IPS-15b (cell line): ENCODE results near the gene FZR1.
"Not testable (repeated sequence)": the region's sequence is repeated elsewhere in the genome, so short reads cannot be mapped to it uniquely, and the experiment has no call there.

Source experiments
- H3K27me3 ChIP-seq: one replicate; pipeline ENCODE4 v1.6.1; 2013; ENCODE audit warnings: low read length; ENCODE audit not compliant: control insufficient read depth, insufficient read depth
- H3K36me3 ChIP-seq: one replicate; pipeline ENCODE4 v1.6.1; 2013; ENCODE audit warnings: low read length; ENCODE audit not compliant: control insufficient read depth, insufficient read depth
- H3K4me1 ChIP-seq: one replicate; pipeline ENCODE4 v1.6.1; 2013; ENCODE audit warnings: mild to moderate bottlenecking, low read length; ENCODE audit not compliant: control insufficient read depth, insufficient read depth
- H3K4me3 ChIP-seq: one replicate; pipeline ENCODE4 v1.5.1; 2013; ENCODE audit warnings: low read depth, low read length
- H3K9ac ChIP-seq: one replicate; pipeline ENCODE4 v1.6.1; 2013; ENCODE audit warnings: low read depth, mild to moderate bottlenecking, low read length
- H3K9me3 ChIP-seq: one replicate; pipeline ENCODE4 v1.6.1; 2013; ENCODE audit warnings: mild to moderate bottlenecking, low read length; ENCODE audit not compliant: control insufficient read depth, insufficient read depth

Gene FZR1

DNA sequence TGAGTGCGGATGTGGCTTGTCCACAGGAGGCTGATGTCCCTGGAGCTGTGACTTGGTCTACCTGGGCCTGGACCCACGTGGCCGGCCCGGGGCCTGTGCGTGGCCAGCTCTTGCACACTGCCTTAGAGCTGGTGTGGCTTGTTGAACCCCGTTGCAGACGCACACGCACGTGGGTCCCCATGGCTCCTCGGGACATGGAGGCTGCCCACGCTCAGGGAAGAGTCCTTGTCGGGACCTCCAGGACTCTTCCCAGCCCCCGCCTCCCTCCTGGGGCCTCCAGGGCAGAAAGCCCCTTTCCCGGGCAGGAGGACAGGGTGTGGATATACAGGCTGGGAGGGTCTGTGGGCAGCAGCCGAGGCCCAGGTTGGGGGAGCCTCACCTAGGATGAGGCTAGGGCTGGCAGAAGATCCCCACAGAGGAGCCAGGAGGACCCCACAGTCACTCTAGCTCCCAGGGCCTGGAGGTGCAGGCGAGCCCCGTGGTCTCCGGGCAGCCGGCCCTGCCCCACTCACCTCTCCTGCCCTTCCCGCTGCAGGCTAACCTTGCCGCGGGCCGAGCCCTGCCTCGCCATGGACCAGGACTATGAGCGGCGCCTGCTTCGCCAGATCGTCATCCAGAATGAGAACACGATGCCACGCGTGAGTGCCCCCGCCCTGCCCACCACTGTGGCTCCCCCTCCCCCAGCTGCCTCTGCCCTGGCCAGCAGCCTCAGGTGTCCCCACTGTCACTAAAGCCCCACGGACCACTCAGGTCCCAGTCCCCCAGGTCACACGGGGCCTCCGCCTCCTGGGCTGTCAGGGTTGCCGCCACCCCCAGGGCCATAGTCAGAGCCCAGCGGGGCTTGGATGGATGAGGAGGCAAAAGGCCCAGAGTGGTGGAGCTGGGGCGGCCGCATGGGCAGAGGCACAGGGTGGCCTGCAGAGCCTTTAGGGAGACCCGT is 16.6 kb downstream of the FZR1 start:
- Histone ChIP-seq H3K36me3 (peaks cover 39% of the 10 kb centered on the region), H3K9me3 (no peaks in the 10 kb centered on the region), H3K27me3 (no peaks in the 10 kb centered on the region), H3K4me1 (peaks cover 5% of the 10 kb centered on the region), H3K4me3 (no peak overlapping the region), H3K9ac (no peak overlapping the region)

- Histone ChIP-seq H3K9me3 (no peaks in the 10 kb centered on the region), H3K4me1 (peaks cover 4% of the 10 kb centered on the region), H3K36me3 (peaks cover 46% of the 10 kb centered on the region), H3K4me3 (no peak overlapping the region), H3K27me3 (no peaks in the 10 kb centered on the region), H3K9ac (no peak overlapping the region)
Measured at GRCh38 chr19:3523361-3524077, 17.4 kb downstream of the FZR1 start.

DNA sequence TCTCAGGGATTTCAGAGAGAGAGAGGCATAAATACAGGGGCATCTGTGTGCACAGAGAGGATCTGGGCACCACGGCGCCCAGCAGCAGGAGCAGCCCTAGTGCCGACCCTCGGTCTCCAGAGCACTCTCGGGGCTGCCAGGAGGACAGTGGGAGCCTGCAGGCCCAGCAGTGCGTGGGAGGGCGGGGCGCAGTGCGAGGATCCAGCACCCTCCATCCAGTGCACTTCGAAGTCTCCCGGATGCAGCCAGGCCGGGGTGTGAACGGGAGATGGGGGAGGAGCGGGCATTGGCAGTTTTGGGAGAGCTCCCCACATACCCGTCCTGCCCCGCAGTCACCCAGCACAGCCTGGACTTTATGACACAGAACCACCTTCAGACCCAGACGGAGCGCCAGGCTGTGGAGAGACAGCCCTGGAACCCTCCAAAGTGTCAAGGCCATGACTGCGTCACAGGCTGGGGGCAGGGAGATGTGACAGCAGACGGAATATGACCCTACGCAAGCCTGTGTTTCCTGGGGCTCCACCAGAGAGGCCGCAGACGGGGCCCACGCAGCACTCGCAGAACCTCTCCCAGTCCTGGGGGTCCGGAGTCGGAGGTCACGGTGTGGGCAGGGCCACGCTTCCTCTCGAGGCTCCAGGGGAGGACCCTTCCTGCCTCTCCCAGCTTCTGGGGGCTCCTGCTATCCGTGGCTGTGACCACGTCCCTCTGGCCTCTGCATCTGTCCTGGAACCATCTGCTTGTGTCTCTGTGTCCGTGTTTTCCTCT is 18.1 kb downstream of the FZR1 start:
- no peaks in the 10 kb centered on the region for H3K9me3 ChIP-seq
- no peaks in the 10 kb centered on the region for H3K27me3 ChIP-seq
- H3K4me1 ChIP-seq = no peaks in the 10 kb centered on the region
- no peak overlapping the region for H3K4me3 ChIP-seq
- H3K36me3 ChIP-seq = peaks cover 44% of the 10 kb centered on the region
- H3K9ac ChIP-seq = no peak overlapping the region

DNA sequence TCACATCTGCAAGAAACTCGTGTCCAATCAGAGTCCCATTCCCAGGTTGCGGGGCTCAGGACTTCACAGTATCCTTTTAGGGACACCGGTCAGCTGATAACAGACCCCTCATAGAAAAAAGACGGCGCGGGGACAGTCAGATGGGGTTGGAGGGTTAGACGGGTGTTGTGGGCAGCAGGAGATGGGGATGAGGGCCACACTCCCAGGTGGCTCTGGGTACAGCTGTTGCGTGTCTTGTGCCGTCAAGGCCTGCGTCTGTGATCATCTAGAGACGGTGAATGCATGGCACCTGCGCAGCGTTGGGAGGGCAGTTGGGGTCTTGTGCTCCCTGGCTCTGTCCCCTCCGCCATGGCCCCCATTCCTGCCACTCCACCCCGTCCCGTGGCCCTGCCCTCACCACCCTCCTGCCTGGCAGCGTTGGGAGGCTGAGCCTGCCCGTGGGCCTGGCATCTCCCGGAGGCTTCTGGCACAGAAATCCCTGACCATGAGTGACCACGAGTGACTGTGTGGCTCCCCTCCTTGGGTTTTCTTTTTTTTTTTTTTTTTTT is 18.9 kb downstream of the FZR1 start:
- Histone ChIP-seq H3K36me3 (peaks cover 42% of the 10 kb centered on the region), H3K27me3 (no peaks in the 10 kb centered on the region), H3K9me3 (no peaks in the 10 kb centered on the region), H3K4me3 (no peak overlapping the region), H3K9ac (no peak overlapping the region), H3K4me1 (no peaks in the 10 kb centered on the region)

DNA sequence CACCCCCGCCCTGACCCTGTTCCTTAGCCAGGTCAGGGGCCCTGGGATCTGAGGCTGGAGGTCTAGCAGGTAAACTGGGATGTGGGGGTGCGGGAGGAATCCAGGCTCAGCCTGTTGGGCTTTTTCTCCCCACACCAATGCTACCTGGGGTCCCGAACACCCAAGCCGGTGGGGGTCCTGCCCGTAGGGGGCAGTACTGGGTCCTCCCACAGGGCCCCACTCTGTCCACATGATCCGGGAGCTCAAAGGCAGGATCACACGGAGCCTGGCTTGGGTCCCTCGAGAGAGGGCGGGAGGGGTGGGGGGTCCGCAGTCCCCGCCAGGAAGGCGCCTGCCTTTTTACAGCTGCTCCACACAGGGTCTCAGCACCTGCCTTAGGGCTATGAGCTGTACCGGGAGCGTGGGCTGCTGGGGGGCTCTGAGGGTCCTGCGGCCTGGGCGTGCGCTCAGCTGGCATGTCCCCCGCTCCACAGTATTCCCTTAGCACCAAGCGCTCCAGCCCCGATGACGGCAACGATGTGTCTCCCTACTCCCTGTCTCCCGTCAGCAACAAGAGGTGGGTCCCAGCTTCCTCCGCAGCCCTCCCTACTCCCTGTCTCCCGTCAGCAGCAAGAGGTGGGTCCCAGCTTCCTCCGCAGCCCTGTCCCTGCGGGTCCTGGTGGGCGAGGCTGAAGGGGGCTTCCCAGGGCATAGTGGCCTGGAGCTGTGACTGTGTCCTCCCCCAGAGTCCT is 20.6 kb downstream of the FZR1 start:
- Histone ChIP-seq H3K4me3 (no peak overlapping the region), H3K4me1 (no peaks in the 10 kb centered on the region), H3K9ac (no peak overlapping the region), H3K36me3 (peaks cover 48% of the 10 kb centered on the region), H3K27me3 (no peaks in the 10 kb centered on the region), H3K9me3 (no peaks in the 10 kb centered on the region)

DNA sequence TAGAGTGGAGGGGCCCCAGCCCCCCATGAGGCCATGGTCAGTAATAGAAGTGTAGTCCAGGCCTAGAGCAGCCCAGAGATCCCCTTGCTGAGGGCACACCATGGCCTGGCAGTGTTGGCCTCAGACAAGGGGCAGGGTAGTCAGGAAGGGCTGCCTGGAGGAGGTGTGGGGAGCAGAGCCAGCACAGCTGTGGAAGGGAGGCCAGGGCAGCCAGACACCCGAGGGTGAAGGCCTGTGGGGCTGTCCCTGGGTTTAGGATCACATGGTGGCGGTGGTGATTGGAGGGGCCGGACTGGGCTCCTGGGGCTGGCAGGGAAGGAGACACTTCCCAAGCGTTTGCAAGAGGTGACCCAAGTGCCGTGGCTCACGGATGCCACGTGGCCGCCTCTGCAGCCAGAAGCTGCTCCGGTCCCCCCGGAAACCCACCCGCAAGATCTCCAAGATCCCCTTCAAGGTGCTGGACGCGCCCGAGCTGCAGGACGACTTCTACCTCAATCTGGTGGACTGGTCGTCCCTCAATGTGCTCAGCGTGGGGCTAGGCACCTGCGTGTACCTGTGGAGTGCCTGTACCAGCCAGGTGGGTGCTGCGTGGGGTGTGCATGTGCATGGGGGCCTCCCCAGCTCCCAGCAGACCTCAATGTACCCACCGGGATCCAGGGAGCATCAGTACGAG is 21.3 kb downstream of the FZR1 start:
- peaks cover 55% of the 10 kb centered on the region for H3K36me3 ChIP-seq
- H3K9ac ChIP-seq = no peak overlapping the region

DNA sequence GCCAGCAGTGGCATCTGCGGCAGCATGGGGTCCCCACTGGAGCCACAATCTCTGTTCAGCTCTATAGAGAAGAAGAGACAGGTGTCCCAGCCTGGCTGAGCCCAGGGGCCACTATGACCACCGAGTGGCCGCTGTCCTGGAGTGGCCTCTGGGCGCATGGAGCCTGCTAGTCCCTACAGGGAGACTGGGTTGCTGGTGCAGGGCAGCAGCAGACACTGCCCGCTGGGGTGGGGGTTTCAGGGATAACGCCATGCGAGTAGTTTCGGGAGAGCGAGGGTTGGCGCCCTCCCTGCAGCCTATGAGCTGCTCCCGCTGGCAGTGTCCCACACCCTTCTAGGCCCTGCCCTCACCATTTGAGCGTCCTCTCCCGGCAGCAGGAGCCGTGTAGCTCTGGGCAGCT is 22.0 kb downstream of the FZR1 start:
- H3K9ac ChIP-seq = no peak overlapping the region

More for the DNA sequence above, 21.3 kb downstream of the FZR1 start:
- no peaks in the 10 kb centered on the region for H3K9me3 ChIP-seq
- no peak overlapping the region for H3K4me3 ChIP-seq
- H3K4me1 ChIP-seq = no peaks in the 10 kb centered on the region
- H3K27me3 ChIP-seq = no peaks in the 10 kb centered on the region

GRCh38 chr19:3528539-3529211 is 22.6 kb downstream of the FZR1 start:
- H3K4me1 ChIP-seq = no peaks in the 10 kb centered on the region
- H3K36me3 ChIP-seq = peaks cover 61% of the 10 kb centered on the region
- H3K4me3 ChIP-seq = no peak overlapping the region
- H3K9ac ChIP-seq = no peak overlapping the region
- no peaks in the 10 kb centered on the region for H3K27me3 ChIP-seq
- H3K9me3 ChIP-seq = no peaks in the 10 kb centered on the region

More for the DNA sequence above, 22.0 kb downstream of the FZR1 start:
- Histone ChIP-seq H3K27me3 (no peaks in the 10 kb centered on the region), H3K4me3 (no peak overlapping the region), H3K4me1 (no peaks in the 10 kb centered on the region), H3K9me3 (no peaks in the 10 kb centered on the region), H3K36me3 (peaks cover 60% of the 10 kb centered on the region)

GRCh38 chr19:3529299-3529698 is 23.2 kb downstream of the FZR1 start:
- peaks cover 56% of the 10 kb centered on the region for H3K36me3 ChIP-seq
- not testable (repeated sequence) for H3K27me3 ChIP-seq, H3K9ac ChIP-seq, H3K9me3 ChIP-seq, H3K4me1 ChIP-seq, H3K4me3 ChIP-seq

DNA sequence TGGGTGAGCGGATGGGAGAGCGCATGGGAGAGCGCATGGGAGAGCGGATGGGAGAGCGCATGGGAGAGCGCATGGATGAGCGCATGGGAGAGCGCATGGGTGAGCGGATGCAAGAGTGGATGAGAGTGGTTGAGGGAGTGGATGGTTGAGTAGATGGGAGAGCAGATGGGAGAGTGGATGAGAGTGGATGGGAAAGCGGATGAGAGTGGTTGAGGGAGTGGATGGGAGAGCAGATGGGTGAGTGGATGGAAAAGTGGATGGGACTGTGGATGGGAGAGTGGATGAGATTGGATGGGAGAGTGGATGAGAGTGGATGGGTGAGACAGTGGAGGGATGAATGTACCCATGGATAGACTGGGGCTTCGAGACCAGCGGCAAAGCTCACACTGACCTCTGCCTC is 24.3 kb downstream of the FZR1 start:
- Histone ChIP-seq H3K4me3 (no peak overlapping the region), H3K27me3 (no peaks in the 10 kb centered on the region), H3K9me3 (no peaks in the 10 kb centered on the region), H3K4me1 (no peaks in the 10 kb centered on the region), H3K9ac (no peak overlapping the region), H3K36me3 (peaks cover 58% of the 10 kb centered on the region)
